ENCODE data around the gene CPA4.

GRCh38 chr7:130349911-130350782 is 57.2 kb downstream of the CPA4 start:
- TF ChIP-seq EZH2 (IDR thresholded peaks at IDR 0.05; ENCODE audit: insufficient read depth, poor library complexity, severe bottlenecking) (no peak), EZH2phosphoT487 (IDR thresholded peaks at IDR 0.05; ENCODE audit: insufficient read depth, low read depth) (no peak)
